ENCODE data around the gene SERPINB1.

- TF ChIP-seq, protein P1, sequence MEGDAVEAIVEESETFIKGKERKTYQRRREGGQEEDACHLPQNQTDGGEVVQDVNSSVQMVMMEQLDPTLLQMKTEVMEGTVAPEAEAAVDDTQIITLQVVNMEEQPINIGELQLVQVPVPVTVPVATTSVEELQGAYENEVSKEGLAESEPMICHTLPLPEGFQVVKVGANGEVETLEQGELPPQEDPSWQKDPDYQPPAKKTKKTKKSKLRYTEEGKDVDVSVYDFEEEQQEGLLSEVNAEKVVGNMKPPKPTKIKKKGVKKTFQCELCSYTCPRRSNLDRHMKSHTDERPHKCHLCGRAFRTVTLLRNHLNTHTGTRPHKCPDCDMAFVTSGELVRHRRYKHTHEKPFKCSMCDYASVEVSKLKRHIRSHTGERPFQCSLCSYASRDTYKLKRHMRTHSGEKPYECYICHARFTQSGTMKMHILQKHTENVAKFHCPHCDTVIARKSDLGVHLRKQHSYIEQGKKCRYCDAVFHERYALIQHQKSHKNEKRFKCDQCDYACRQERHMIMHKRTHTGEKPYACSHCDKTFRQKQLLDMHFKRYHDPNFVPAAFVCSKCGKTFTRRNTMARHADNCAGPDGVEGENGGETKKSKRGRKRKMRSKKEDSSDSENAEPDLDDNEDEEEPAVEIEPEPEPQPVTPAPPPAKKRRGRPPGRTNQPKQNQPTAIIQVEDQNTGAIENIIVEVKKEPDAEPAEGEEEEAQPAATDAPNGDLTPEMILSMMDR (conservative IDR thresholded peaks at IDR 0.05; ENCODE audit: low read length): no peak
- TF ChIP-seq EZH2phosphoT487 (IDR thresholded peaks at IDR 0.05; ENCODE audit: borderline replicate concordance, low read depth, low read length): no peak
Measured at GRCh38 chr6:2802521-2803060, 39.1 kb downstream of the SERPINB1 start.
